Keratinocyte (primary cell): ENCODE data around the gene CIBAR2.

Source experiments
- CTCF ChIP-seq, 3 experiments: IDR thresholded peaks in 1 of 3; conservative IDR thresholded peaks in 1 of 3; optimal IDR thresholded peaks in 1 of 3; 2 replicates in 2 of 3; 3 replicates in 1 of 3; pipeline versions ENCODE3 to v1.5.1; 2011; ENCODE audit warnings: low read length in 3 of 3, mild to moderate bottlenecking in 3 of 3, moderate library complexity in 2 of 3, control low read depth in 1 of 3, inconsistent platforms in 1 of 3; ENCODE audit not compliant: insufficient read depth in 2 of 3; ENCODE audit errors: extremely low read depth in 1 of 3
- EZH2 ChIP-seq: IDR thresholded peaks from one replicate; pipeline ENCODE4 v1.6.1; 2012; ENCODE audit warnings: inconsistent platforms, mild to moderate bottlenecking, low read length, moderate library complexity

- TF ChIP-seq CTCF (optimal IDR thresholded peaks at IDR 0.05 in 1 of 3, IDR thresholded peaks at IDR 0.05 in 1 of 3, conservative IDR thresholded peaks at IDR 0.05 in 1 of 3; ENCODE audit: extremely low read depth in 1 of 3, insufficient read depth in 2 of 3, low read length in 3 of 3) = no peak
- no peak for TF ChIP-seq EZH2
Observed at GRCh38 chr16:85153656-85154091, 41.4 kb upstream of the CIBAR2 start.
